ENCODE data around the gene UMAD1.
"Not testable (repeated sequence)": the region's sequence is repeated elsewhere in the genome, so short reads cannot be mapped to it uniquely, and the experiment has no call there.

Gene UMAD1

DNA sequence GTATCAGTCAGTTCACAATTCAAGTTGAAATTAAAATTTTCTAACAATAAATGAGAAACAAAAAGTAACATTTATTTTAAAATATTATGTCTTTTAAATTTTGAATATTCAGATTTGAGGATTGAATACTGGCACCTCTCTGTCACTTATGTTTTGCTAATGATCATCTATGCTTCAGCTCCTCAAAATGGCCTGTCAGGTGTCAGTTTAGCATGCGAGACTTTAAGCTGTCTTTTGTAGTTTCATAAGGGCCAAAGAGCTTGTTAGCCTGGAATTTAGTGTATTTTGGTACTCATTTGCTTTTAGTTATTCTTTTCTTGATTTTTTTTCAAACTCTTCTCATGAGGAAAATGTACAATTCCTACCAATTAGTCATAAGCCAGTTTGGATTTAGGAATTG is 179.9 kb downstream of the UMAD1 start:
- DNase-seq (ENCODE audit: low read depth in 1 of 2, low spot score in 1 of 2), result no peak
- no peak for TF ChIP-seq GABPA (IDR thresholded peaks at IDR 0.05; ENCODE audit: low read depth)
- TF ChIP-seq, protein P1, sequence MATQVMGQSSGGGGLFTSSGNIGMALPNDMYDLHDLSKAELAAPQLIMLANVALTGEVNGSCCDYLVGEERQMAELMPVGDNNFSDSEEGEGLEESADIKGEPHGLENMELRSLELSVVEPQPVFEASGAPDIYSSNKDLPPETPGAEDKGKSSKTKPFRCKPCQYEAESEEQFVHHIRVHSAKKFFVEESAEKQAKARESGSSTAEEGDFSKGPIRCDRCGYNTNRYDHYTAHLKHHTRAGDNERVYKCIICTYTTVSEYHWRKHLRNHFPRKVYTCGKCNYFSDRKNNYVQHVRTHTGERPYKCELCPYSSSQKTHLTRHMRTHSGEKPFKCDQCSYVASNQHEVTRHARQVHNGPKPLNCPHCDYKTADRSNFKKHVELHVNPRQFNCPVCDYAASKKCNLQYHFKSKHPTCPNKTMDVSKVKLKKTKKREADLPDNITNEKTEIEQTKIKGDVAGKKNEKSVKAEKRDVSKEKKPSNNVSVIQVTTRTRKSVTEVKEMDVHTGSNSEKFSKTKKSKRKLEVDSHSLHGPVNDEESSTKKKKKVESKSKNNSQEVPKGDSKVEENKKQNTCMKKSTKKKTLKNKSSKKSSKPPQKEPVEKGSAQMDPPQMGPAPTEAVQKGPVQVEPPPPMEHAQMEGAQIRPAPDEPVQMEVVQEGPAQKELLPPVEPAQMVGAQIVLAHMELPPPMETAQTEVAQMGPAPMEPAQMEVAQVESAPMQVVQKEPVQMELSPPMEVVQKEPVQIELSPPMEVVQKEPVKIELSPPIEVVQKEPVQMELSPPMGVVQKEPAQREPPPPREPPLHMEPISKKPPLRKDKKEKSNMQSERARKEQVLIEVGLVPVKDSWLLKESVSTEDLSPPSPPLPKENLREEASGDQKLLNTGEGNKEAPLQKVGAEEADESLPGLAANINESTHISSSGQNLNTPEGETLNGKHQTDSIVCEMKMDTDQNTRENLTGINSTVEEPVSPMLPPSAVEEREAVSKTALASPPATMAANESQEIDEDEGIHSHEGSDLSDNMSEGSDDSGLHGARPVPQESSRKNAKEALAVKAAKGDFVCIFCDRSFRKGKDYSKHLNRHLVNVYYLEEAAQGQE (IDR thresholded peaks at IDR 0.05; ENCODE audit: insufficient replicate concordance, low read depth), result no peak
- TF ChIP-seq POLR2AphosphoS5 (IDR thresholded peaks at IDR 0.05; ENCODE audit: low read depth), result no peak
- TF ChIP-seq SPI1 (IDR thresholded peaks at IDR 0.05; ENCODE audit: borderline replicate concordance, low read depth), result no peak
- TF ChIP-seq, protein P2, sequence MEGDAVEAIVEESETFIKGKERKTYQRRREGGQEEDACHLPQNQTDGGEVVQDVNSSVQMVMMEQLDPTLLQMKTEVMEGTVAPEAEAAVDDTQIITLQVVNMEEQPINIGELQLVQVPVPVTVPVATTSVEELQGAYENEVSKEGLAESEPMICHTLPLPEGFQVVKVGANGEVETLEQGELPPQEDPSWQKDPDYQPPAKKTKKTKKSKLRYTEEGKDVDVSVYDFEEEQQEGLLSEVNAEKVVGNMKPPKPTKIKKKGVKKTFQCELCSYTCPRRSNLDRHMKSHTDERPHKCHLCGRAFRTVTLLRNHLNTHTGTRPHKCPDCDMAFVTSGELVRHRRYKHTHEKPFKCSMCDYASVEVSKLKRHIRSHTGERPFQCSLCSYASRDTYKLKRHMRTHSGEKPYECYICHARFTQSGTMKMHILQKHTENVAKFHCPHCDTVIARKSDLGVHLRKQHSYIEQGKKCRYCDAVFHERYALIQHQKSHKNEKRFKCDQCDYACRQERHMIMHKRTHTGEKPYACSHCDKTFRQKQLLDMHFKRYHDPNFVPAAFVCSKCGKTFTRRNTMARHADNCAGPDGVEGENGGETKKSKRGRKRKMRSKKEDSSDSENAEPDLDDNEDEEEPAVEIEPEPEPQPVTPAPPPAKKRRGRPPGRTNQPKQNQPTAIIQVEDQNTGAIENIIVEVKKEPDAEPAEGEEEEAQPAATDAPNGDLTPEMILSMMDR (IDR thresholded peaks at IDR 0.05; ENCODE audit: insufficient read depth, low read length), result no peak
- no peak overlapping the region for H3K4me3 ChIP-seq (replicated peaks; ENCODE audit: insufficient read depth, low read length)

DNA sequence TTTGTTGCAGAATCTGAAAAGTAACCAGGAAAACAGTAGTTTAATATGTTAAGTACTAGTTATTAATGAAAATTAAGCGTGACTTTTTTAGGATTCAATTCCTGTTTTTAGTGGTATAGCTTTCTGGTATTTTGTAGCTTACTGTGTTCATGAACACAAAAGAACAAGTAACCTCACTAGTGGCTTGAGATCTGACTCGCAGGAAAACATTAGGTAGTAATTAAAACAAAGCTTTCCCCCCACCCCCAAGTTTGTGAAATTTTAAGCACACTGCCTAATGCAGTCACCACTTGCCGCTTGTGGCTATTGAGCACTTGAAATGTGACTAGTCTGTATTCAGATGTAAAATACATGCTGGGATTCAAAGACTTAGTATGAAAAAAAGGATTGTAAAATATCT is 180.4 kb downstream of the UMAD1 start:
- peak; percentile 34; the same call in 1 of the 2 replicates for TF ChIP-seq SPI1 (IDR thresholded peaks at IDR 0.05; ENCODE audit: borderline replicate concordance, low read depth)
- no peak for TF ChIP-seq GABPA (IDR thresholded peaks at IDR 0.05; ENCODE audit: low read depth)
- no peaks in the 10 kb centered on the region for H3K27me3 ChIP-seq (ENCODE audit: insufficient read depth, poor library complexity, severe bottlenecking)
- DNase-seq (ENCODE audit: low read depth in 1 of 2, low spot score in 1 of 2), result no peak
- no peak overlapping the region for H3K4me3 ChIP-seq (replicated peaks; ENCODE audit: insufficient read depth, low read length)
- H3K27ac ChIP-seq (replicated peaks), result no peak overlapping the region

More for the DNA sequence above, 179.9 kb downstream of the UMAD1 start:
- no peaks in the 10 kb centered on the region for H3K27me3 ChIP-seq (ENCODE audit: insufficient read depth, poor library complexity, severe bottlenecking)
- no peak overlapping the region for H3K27ac ChIP-seq (replicated peaks)

DNA sequence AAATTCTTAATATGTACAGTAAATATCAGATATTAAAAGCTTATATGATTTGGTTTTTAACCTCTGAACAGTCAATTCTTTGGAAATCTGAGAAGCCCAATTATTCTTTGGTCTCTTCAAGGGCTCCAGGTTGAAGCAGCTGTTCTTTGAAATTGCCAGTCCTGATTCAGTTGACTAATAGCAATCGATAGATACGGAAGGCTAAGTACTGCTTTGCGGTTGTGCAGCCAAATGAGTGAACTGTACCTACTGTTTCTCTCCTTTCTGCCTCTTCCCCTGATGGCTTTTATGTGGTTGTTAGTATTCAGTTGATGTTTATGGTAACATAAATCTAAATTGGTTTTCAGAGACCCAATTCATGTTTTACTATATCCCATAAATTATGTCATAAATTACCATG is 181.0 kb downstream of the UMAD1 start:
- no peak overlapping the region for H3K4me3 ChIP-seq (replicated peaks; ENCODE audit: insufficient read depth, low read length)
- TF ChIP-seq, protein P1 (IDR thresholded peaks at IDR 0.05; ENCODE audit: insufficient replicate concordance, low read depth), result no peak
- TF ChIP-seq POLR2AphosphoS5 (IDR thresholded peaks at IDR 0.05; ENCODE audit: low read depth) (no peak), GABPA (IDR thresholded peaks at IDR 0.05; ENCODE audit: low read depth) (no peak), SPI1 (IDR thresholded peaks at IDR 0.05; ENCODE audit: borderline replicate concordance, low read depth) (no peak)
- TF ChIP-seq, protein P2 (IDR thresholded peaks at IDR 0.05; ENCODE audit: insufficient read depth, low read length), result no peak
- DNase-seq (ENCODE audit: low read depth in 1 of 2, low spot score in 1 of 2), result no peak
- no peaks in the 10 kb centered on the region for H3K27me3 ChIP-seq (ENCODE audit: insufficient read depth, poor library complexity, severe bottlenecking)
- no peak overlapping the region for H3K27ac ChIP-seq (replicated peaks)

DNA sequence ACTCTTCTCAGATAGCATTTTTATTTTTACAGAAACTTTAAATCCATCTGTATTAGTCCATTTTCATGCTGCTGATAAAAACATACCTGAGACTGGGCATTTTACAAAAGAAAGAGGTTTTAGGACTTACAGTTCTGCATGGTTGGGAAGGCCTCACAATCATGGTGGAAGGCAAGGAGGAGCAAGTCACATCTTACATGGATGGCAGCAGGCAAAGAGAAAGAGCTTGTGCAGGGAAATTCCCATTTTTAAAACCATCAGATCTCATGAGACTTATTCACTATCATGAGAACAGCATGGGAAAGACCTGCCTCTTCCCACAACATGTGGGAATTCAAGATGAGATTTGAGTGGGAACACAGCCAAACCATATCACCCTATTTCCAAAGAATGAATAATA is 184.7 kb downstream of the UMAD1 start:
- DNase-seq (ENCODE audit: low read depth in 1 of 2, low spot score in 1 of 2); H3K27ac ChIP-seq (replicated peaks); H3K27me3 ChIP-seq (ENCODE audit: insufficient read depth, poor library complexity, severe bottlenecking); H3K4me3 ChIP-seq (replicated peaks; ENCODE audit: insufficient read depth, low read length): not testable (repeated sequence)

DNA sequence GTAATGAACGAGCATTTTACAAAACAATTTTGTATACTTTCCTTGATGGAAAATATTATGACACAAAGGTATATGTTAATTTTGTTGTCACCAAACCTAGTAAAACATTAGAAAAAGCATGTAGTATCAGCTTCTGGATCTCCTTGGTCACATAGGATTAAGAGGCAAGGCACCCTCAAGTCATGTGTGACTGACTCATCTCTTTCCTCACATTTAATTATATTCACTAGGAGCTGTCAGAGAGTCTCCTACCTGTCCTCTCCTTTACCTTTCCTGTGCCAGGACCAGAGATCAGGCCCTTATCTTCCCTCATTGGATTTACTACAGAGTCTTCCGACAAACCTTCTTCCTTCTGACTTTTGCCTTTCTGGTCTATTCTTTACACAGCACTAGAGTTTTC is 189.1 kb downstream of the UMAD1 start:
- Histone ChIP-seq H3K4me3 (replicated peaks; ENCODE audit: insufficient read depth, low read length) (no peak overlapping the region), H3K27ac (replicated peaks) (no peak overlapping the region), H3K27me3 (ENCODE audit: insufficient read depth, poor library complexity, severe bottlenecking) (no peaks in the 10 kb centered on the region)
- TF ChIP-seq, protein P2 (IDR thresholded peaks at IDR 0.05; ENCODE audit: insufficient read depth, low read length), result no peak
- TF ChIP-seq SPI1 (IDR thresholded peaks at IDR 0.05; ENCODE audit: borderline replicate concordance, low read depth) (no peak), GABPA (IDR thresholded peaks at IDR 0.05; ENCODE audit: low read depth) (no peak), POLR2AphosphoS5 (IDR thresholded peaks at IDR 0.05; ENCODE audit: low read depth) (no peak)
- TF ChIP-seq, protein P1 (IDR thresholded peaks at IDR 0.05; ENCODE audit: insufficient replicate concordance, low read depth), result no peak
- no peak for DNase-seq (ENCODE audit: low read depth in 1 of 2, low spot score in 1 of 2)

Measured in HL-60 (cell line).